PC-3 (cell line): ENCODE results near the gene ZBTB37. TPM values are rescaled to one million over a fixed set of nuclear protein-coding genes. Genes with fewer than 3 reads are reported as not detected.

ENCODE experiments used
- ATAC-seq: fragments of 200-7000 bp; cut with Tn5 transposase; 2 replicates; pipeline ENCODE4 v1.9.1; 2020; ENCODE audit warnings: mild to moderate bottlenecking, moderate library complexity
- BruUV-seq: library from RNA; stranded (reverse); fragments of 400-500 nt; replicated peaks from 2 replicates; lab custom pipeline; 2021; lab: Mats Ljungman, UMichigan
- CTCF ChIA-PET: fragments of 300-600 bp; sonication (Branson Sonifier 250); formaldehyde crosslinking; loops from one replicate; lab custom pipeline; 2022; ENCODE audit warnings: antibody characterized with exemption; lab: Charles Lee
- POLR2A ChIA-PET: fragments of 300-600 bp; sonication (Branson Sonifier 250); formaldehyde crosslinking; loops from one replicate; lab custom pipeline; 2022; ENCODE audit warnings: antibody characterized with exemption; ENCODE audit not compliant: unreplicated experiment; lab: Charles Lee
- DNase-seq: peaks from one replicate; pipeline ENCODE4 v3.0.0-alpha.2; 2015
- H2AFZ ChIP-seq: fragments of 300-600 bp; sonication (generic); 2 replicates; pipeline ENCODE4 v1.6.0; 2016; ENCODE audit warnings: antibody characterized with exemption, low read length
- H3F3A ChIP-seq: fragments of 300-600 bp; sonication (generic); one replicate; pipeline ENCODE4 v1.6.0; 2017; ENCODE audit warnings: antibody characterized with exemption, low read length, control low read depth, mild to moderate bottlenecking; ENCODE audit not compliant: unreplicated experiment
- H3K27ac ChIP-seq: fragments of 300-600 bp; sonication (generic); 2 replicates; pipeline ENCODE4 v1.5.1; 2016; ENCODE audit warnings: mild to moderate bottlenecking, low read length
- H3K27me3 ChIP-seq: fragments of 300-600 bp; sonication (generic); 2 replicates; pipeline ENCODE4 v1.6.1; 2016; ENCODE audit warnings: low read length, mixed read lengths
- H3K36me3 ChIP-seq: fragments of 300-600 bp; sonication (generic); 2 replicates; pipeline ENCODE4 v1.6.1; 2016; ENCODE audit warnings: low read depth, mixed run types, low read length, mixed read lengths
- H3K4me1 ChIP-seq: fragments of 300-600 bp; sonication (generic); 2 replicates; pipeline ENCODE4 v1.5.1; 2016; ENCODE audit warnings: low read length; ENCODE audit not compliant: insufficient read depth
- H3K4me2 ChIP-seq: fragments of 300-600 bp; sonication (generic); 2 replicates; pipeline ENCODE4 v1.6.0; 2016; ENCODE audit warnings: low read length
- H3K4me3 ChIP-seq: fragments of 300-600 bp; sonication (generic); 2 replicates; pipeline ENCODE4 v1.5.1; 2016; ENCODE audit warnings: mild to moderate bottlenecking, low read length, mixed read lengths
- H3K79me2 ChIP-seq: fragments of 300-600 bp; sonication (generic); 2 replicates; pipeline ENCODE4 v1.6.1; 2017; ENCODE audit warnings: low read length, mixed read lengths
- H3K9ac ChIP-seq: fragments of 300-600 bp; sonication (generic); 2 replicates; pipeline ENCODE4 v1.6.0; 2016; ENCODE audit warnings: mild to moderate bottlenecking, low read length
- H3K9me2 ChIP-seq: fragments of 300-600 bp; sonication (generic); replicated peaks from 2 replicates; pipeline ENCODE4 v1.6.1; 2016; ENCODE audit warnings: mixed run types, low read length, mixed read lengths
- H3K9me3 ChIP-seq: fragments of 300-600 bp; sonication (generic); 2 replicates; pipeline ENCODE4 v1.6.1; 2016; ENCODE audit warnings: low read length, mixed read lengths
- H4K20me1 ChIP-seq: fragments of 300-600 bp; sonication (generic); 2 replicates; pipeline ENCODE4 v1.6.1; 2016; ENCODE audit warnings: low read length, mixed read lengths
- EZH2 ChIP-seq: fragments of 300-600 bp; sonication (generic); IDR thresholded peaks from one replicate; pipeline ENCODE4 v1.6.1; 2017; ENCODE audit warnings: antibody characterized with exemption, mild to moderate bottlenecking, low read length; ENCODE audit not compliant: unreplicated experiment
- EZH2phosphoT487 ChIP-seq: fragments of 300-600 bp; sonication (generic); IDR thresholded peaks from 2 replicates; pipeline ENCODE4 v1.6.1; 2018; ENCODE audit warnings: mild to moderate bottlenecking, antibody characterized with exemption, low read length, borderline replicate concordance
- intact Hi-C: fragments of 100-400 bp; cut with micrococcal nuclease; formaldehyde crosslinking; loops from 2 replicates; pipeline ENCODE4 v1.9.0; 2023
- total RNA-seq: library from RNA; depleted of rRNA; stranded (reverse); fragments of >200 nt; gene quantifications from 2 replicates; pipeline ENCODE4 v1.2.3, GENCODE V29; 2014
- TF ChIP-seq, protein P1 (sequence below): fragments of 300-600 bp; sonication (generic); conservative IDR thresholded peaks from 2 replicates; pipeline ENCODE4 v1.5.1; 2017; ENCODE audit warnings: antibody characterized with exemption, low read depth, mild to moderate bottlenecking, low read length

Gene ZBTB37
- total RNA-seq, 1 experiment from 2014 or later = 1.5 TPM

DNA sequence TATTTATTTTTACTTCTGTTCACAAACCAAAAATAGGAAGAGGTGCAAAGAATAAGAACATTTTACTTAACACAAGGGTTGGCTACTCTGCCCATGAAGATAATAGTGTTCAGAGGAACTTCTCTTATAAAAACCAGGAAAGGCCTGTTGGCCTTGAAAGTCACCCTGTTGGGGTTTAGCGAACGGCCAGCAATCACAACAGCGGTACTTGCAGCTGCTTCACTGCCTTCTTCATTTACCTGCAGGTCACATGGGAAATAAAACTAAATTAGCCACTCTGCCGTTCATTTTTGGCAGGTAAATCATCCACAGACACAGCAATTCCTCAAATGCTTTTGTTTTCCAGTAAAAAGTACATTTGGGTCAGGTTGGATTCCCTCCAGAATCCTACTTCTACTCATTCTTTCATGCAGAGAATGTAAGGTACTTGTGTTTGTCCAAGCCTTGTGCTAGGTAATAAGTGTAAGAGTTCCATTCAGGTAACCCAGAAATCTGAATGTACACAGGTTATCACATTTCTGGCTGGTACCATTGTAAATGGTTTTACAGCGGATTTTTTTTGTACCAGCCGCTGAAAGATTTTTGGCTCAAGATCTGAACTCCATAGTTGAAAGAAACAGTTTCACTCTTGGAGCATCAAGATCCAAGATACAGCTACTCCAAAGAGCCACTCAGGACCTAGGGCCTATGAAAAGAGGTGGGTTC is 35.8 kb downstream of the ZBTB37 start:
- intact Hi-C loops = no loop called here
- POLR2A ChIA-PET = no interaction called here
- CTCF ChIA-PET = no interaction called here

DNA sequence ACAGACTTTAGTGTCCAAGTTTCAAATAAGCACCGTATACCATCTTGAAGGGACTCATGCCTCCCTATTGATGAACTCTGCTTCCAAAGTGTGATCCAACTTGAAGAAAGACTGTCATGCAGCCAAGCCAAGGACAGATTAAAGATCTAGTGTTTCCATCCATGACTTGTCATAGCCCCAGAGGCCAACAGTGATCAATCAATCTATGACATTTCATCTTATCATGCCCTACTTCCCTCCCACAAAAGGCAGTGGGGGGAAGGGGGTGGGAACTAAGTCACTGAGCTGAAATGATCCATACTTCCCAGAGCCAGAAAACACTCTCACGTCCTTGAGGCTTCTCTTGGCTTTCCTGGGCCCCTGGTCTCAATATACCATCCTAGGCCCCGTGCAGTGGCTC is 44.9 kb downstream of the ZBTB37 start:
- no peaks in the 10 kb centered on the region for H3K9me2 ChIP-seq
- intact Hi-C loops = no loop called here
- no peaks in the 10 kb centered on the region for H4K20me1 ChIP-seq
- H3K27ac ChIP-seq = no peak overlapping the region
- no peaks in the 10 kb centered on the region for H3K4me1 ChIP-seq
- H3F3A ChIP-seq = no peaks in the 10 kb centered on the region
- H3K9ac ChIP-seq = no peak overlapping the region
- no peak for TF ChIP-seq EZH2
- H3K4me3 ChIP-seq = no peak overlapping the region
- no peaks in the 10 kb centered on the region for H3K9me3 ChIP-seq
- H3K79me2 ChIP-seq = no peaks in the 10 kb centered on the region
- H3K27me3 ChIP-seq = no peaks in the 10 kb centered on the region
- POLR2A ChIA-PET = no interaction called here
- no peak for DNase-seq
- no TSS peak for BruUV-seq
- no peak for ATAC-seq
- H3K36me3 ChIP-seq = no peaks in the 10 kb centered on the region
- CTCF ChIA-PET = no interaction called here
- no peak overlapping the region for H3K4me2 ChIP-seq
- no peak overlapping the region for H2AFZ ChIP-seq

More for the DNA sequence above, 35.8 kb downstream of the ZBTB37 start:
- Histone ChIP-seq H3K4me2 (no peak overlapping the region), H3F3A (no peaks in the 10 kb centered on the region), H3K9ac (no peak overlapping the region), H3K4me1 (no peaks in the 10 kb centered on the region), H3K27ac (no peak overlapping the region), H4K20me1 (no peaks in the 10 kb centered on the region), H2AFZ (no peak overlapping the region), H3K9me3 (no peaks in the 10 kb centered on the region), H3K36me3 (no peaks in the 10 kb centered on the region), H3K9me2 (no peaks in the 10 kb centered on the region), H3K27me3 (no peaks in the 10 kb centered on the region), H3K4me3 (no peak overlapping the region), H3K79me2 (no peaks in the 10 kb centered on the region)
- TF ChIP-seq, protein P1, sequence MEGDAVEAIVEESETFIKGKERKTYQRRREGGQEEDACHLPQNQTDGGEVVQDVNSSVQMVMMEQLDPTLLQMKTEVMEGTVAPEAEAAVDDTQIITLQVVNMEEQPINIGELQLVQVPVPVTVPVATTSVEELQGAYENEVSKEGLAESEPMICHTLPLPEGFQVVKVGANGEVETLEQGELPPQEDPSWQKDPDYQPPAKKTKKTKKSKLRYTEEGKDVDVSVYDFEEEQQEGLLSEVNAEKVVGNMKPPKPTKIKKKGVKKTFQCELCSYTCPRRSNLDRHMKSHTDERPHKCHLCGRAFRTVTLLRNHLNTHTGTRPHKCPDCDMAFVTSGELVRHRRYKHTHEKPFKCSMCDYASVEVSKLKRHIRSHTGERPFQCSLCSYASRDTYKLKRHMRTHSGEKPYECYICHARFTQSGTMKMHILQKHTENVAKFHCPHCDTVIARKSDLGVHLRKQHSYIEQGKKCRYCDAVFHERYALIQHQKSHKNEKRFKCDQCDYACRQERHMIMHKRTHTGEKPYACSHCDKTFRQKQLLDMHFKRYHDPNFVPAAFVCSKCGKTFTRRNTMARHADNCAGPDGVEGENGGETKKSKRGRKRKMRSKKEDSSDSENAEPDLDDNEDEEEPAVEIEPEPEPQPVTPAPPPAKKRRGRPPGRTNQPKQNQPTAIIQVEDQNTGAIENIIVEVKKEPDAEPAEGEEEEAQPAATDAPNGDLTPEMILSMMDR = no peak
- TF ChIP-seq EZH2phosphoT487 (no peak), EZH2 (no peak)
- ATAC-seq (no peak), DNase-seq (no peak)
- no TSS peak for BruUV-seq

DNA sequence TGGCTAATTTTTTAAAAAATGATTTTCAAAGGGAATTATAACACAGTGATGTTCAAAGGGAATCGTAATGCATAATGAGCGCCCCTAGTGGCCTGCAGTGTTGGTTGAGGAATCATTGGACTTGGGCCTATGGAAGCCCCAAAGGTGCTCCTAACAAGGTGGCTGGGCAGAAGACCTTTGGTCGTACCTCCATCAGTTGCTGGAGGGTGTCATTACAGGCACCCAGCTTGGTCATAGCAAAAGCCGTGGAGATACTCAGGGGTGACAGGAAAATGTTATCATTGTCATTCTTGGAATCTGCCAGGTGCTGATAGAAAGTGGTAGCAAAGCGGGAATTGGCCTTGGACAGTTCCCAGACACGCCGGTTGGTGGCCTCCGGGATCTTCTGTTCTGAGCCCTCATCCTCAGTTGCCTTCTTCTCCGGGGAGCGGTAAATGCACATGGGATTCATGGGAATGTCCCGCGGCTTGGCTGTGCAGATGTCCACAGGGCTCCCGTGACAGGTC is 46.2 kb downstream of the ZBTB37 start:
- no peak overlapping the region for H3K9ac ChIP-seq
- intact Hi-C loops = no loop called here
- H3K9me2 ChIP-seq = no peaks in the 10 kb centered on the region
- H3K4me3 ChIP-seq = no peak overlapping the region
- H3K4me2 ChIP-seq = no peak overlapping the region
- H2AFZ ChIP-seq = no peak overlapping the region
- H3K4me1 ChIP-seq = no peaks in the 10 kb centered on the region
- ChIA-PET CTCF (no interaction called here), POLR2A (no interaction called here)
- no peak overlapping the region for H3K27ac ChIP-seq
- BruUV-seq = no TSS peak
- peak; percentile 53 for DNase-seq
- no peaks in the 10 kb centered on the region for H3F3A ChIP-seq
- no peaks in the 10 kb centered on the region for H4K20me1 ChIP-seq
- H3K27me3 ChIP-seq = no peaks in the 10 kb centered on the region
- no peaks in the 10 kb centered on the region for H3K36me3 ChIP-seq
- peak; percentile 42; the same call in 1 of the 2 replicates for ATAC-seq
- no peak for TF ChIP-seq EZH2
- no peak for TF ChIP-seq EZH2phosphoT487
- TF ChIP-seq, protein P1 = peak; percentile 77
- no peaks in the 10 kb centered on the region for H3K79me2 ChIP-seq
- no peaks in the 10 kb centered on the region for H3K9me3 ChIP-seq
